Endothelial cell of hepatic sinusoid (primary cell): ENCODE results near the gene LIN9.
"Not testable (repeated sequence)": the region's sequence is repeated elsewhere in the genome, so short reads cannot be mapped to it uniquely, and the experiment has no call there.

Source experiments
- in situ Hi-C: cut with HindIII; loops from 2 replicates; pipeline ENCODE4 v1.10.0; 2017; ENCODE audit warnings: low sequenced_read_pairs

The LIN9 gene

GRCh38 chr1:226216056-226216455 is 92.9 kb downstream of the LIN9 start:
- in situ Hi-C loops: no loop called here

- in situ Hi-C loops: no loop called here
Observed at GRCh38 chr1:226215239-226215638, 93.7 kb downstream of the LIN9 start.

- in situ Hi-C loops: no loop called here
Observed at GRCh38 chr1:226212545-226212944, 96.4 kb downstream of the LIN9 start.

GRCh38 chr1:226211181-226211821 is 97.7 kb downstream of the LIN9 start:
- in situ Hi-C loops: no loop called here

- in situ Hi-C loops: no loop called here
Observed at GRCh38 chr1:226210571-226211176, 98.3 kb downstream of the LIN9 start.

- in situ Hi-C loops: no loop called here
Observed at GRCh38 chr1:226209307-226210059, 99.5 kb downstream of the LIN9 start.

- in situ Hi-C loops: no loop called here
Observed at GRCh38 chr1:226207048-226207447, 101.9 kb downstream of the LIN9 start.

- in situ Hi-C loops: no loop called here
Observed at GRCh38 chr1:226204198-226204597, 104.8 kb downstream of the LIN9 start.

- in situ Hi-C loops: no loop called here
Observed at GRCh38 chr1:226203655-226204054, 105.3 kb downstream of the LIN9 start.

GRCh38 chr1:226203240-226203639 is 105.7 kb downstream of the LIN9 start:
- in situ Hi-C loops: no loop called here

GRCh38 chr1:226202666-226203065 is 106.3 kb downstream of the LIN9 start:
- in situ Hi-C loops: not testable (repeated sequence)

GRCh38 chr1:226202246-226202645 is 106.7 kb downstream of the LIN9 start:
- in situ Hi-C loops: no loop called here

- in situ Hi-C loops: no loop called here
Observed at GRCh38 chr1:226201029-226201593, 107.9 kb downstream of the LIN9 start.

GRCh38 chr1:226199971-226200370 is 109.0 kb downstream of the LIN9 start:
- in situ Hi-C loops: no loop called here

GRCh38 chr1:226195144-226195543 is 113.8 kb downstream of the LIN9 start:
- in situ Hi-C loops: no loop called here

GRCh38 chr1:226187380-226187779 is 121.6 kb downstream of the LIN9 start:
- in situ Hi-C loops: no loop called here

- in situ Hi-C loops: no loop called here
Observed at GRCh38 chr1:226187019-226187322, 122.0 kb downstream of the LIN9 start.

GRCh38 chr1:226186124-226187018 is 122.6 kb downstream of the LIN9 start, which contains the start of gene ACBD3:
Gene ACBD3, minus strand, starts transcription at chr1:226186741. Its CDS starts 66 bp downstream, at chr1:226186675.
- in situ Hi-C loops: no loop called here

GRCh38 chr1:226185141-226186036 is 123.6 kb downstream of the LIN9 start:
- in situ Hi-C loops: no loop called here
